Fibroblast of the aortic adventitia (primary cell): ENCODE measurements around the gene ITPKC. TPM values are rescaled to one million over a fixed set of nuclear protein-coding genes. Genes with fewer than 3 reads are reported as not detected.
"Not testable (repeated sequence)": the region's sequence is repeated elsewhere in the genome, so short reads cannot be mapped to it uniquely, and the experiment has no call there.

Experiments
- DNase-seq: peaks from one replicate; pipeline ENCODE4 v3.0.0-alpha.2; 2010; ENCODE audit warnings: low read depth
- H3K4me3 ChIP-seq: 2 replicates; pipeline ENCODE4 v1.5.1; 2011; ENCODE audit warnings: low read depth, mild to moderate bottlenecking, control low read depth, low read length, moderate library complexity
- CTCF ChIP-seq: IDR thresholded peaks from 2 replicates; pipeline ENCODE4 v1.5.1; 2011; ENCODE audit warnings: mild to moderate bottlenecking, low read length, control low read depth, inconsistent platforms; ENCODE audit not compliant: insufficient read depth
- total RNA-seq: library from RNA; depleted of rRNA; stranded (reverse); fragments of >200 nt; gene quantifications from 2 replicates; pipeline ENCODE4 v1.2.3, GENCODE V29; 2012; ENCODE audit warnings: low replicate concordance

The ITPKC gene
- total RNA-seq, 1 donor: 12.7 TPM

GRCh38 chr19:40759352-40759751, 42.4 kb downstream of the ITPKC start:
- no peak overlapping the region for H3K4me3 ChIP-seq
- no peak for DNase-seq
- no peak for TF ChIP-seq CTCF

DNA sequence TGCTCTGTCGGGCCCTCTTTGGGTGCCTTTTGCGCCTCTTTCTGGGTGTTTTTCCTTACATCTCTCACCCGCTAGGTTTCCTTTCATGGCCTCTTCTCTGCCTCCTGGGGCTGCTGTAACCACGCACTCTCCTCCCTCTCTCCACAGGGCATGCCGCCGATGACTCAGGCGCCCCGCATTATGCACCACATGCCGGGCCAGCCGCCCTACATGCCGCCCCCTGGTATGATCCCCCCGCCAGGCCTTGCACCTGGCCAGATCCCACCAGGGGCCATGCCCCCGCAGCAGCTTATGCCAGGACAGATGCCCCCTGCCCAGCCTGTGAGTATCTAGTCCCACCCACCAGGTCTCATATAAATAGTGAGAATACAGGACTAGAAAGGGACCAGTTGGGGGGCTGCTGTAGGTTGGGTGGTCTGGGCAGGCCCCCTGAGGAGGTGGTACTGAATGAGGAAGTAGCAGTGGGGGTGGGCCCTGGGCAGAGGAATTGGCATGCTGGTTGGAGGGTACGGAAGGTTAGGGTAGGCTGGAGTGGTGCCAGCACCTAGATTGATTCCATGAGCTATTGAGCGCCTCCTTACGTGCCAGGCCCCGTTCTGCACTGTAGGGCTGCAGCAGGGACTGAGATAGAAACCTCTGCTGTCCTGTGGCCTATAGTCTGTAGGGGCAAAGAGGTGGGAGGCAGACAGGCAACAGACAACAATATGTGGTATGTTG, 46.0 kb downstream of the ITPKC start:
- no peak for DNase-seq
- no peak overlapping the region for H3K4me3 ChIP-seq
- TF ChIP-seq CTCF: no peak

DNA sequence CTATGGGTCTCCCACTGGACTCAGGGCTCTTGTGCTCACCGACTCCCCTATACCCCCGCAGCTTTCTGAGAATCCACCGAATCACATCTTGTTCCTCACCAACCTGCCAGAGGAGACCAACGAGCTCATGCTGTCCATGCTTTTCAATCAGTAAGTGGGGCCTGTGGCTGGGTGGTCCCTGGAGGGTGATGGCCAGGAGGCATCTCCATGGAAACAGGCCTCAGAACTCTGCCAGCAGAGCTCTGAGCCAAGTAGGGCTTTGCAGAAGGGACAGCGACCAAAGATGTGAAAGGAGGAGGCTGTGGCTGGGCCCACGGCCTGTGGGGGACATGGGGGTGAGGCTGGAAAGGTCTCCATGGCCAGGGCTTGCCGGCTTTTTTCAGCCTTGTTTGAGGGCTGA, 46.6 kb downstream of the ITPKC start:
- no peak for TF ChIP-seq CTCF
- no peak overlapping the region for H3K4me3 ChIP-seq
- no peak for DNase-seq

DNA sequence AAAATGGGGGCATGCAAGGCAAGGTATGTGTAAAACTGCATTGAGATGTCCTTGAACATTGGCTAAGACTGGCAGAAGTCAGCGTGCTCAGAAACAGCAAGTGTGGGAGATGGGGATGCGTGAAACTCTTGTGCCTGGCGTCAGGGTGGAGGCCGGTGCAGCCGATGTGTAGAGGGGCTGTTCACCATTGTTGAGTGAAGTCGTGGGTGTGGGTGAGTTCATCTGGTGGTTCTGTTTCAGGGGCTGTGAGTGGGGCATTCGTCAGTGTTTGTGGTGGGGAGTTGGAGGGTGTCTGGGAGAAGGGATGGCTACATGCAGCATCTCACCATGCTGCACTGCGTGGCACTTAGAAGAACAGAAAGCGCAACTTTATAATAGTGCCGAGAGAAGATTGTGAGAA, 47.1 kb downstream of the ITPKC start:
- TF ChIP-seq CTCF: no peak
- DNase-seq: no peak
- no peak overlapping the region for H3K4me3 ChIP-seq

DNA sequence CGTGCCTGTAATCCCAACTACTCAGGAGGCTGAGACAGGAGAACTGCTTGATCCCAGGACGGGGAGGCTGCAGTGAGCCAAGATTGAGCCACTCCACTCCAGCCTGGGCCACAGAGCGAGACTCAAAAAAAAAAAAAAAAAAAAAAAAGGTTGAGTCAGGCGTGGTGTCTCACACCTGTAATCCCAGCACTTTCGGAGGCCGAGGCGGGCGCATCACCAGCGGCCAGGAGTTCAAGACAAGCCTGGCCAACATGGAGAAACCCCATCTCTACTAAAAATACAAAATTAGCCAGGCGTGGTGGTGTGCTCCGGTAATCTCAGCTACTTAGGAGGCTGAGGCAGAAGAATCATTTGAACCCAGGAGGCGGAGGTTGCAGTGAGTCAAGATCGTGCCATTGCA, 49.5 kb downstream of the ITPKC start:
- not testable (repeated sequence) for H3K4me3 ChIP-seq, DNase-seq

DNA sequence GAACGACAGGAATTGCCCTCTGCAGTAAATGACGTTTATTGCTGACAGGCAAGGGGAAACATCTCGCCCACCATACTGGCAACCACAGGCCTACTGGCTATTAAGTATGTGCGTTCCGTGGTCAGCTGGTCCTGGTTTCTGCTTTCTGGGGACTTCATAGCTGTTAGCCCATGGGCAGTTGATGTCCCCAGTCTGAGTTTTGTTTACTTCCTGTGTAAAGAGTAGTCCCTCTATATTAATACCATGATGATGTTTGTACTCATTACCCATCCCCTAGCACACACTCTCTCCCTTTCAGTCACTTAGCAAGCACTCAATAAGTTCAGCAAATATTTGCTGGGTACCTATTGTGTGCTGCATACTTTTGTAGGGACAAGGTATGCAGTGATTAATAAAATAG, 52.0 kb downstream of the ITPKC start:
- DNase-seq: no peak
- H3K4me3 ChIP-seq: no peak overlapping the region
- no peak for TF ChIP-seq CTCF

DNA sequence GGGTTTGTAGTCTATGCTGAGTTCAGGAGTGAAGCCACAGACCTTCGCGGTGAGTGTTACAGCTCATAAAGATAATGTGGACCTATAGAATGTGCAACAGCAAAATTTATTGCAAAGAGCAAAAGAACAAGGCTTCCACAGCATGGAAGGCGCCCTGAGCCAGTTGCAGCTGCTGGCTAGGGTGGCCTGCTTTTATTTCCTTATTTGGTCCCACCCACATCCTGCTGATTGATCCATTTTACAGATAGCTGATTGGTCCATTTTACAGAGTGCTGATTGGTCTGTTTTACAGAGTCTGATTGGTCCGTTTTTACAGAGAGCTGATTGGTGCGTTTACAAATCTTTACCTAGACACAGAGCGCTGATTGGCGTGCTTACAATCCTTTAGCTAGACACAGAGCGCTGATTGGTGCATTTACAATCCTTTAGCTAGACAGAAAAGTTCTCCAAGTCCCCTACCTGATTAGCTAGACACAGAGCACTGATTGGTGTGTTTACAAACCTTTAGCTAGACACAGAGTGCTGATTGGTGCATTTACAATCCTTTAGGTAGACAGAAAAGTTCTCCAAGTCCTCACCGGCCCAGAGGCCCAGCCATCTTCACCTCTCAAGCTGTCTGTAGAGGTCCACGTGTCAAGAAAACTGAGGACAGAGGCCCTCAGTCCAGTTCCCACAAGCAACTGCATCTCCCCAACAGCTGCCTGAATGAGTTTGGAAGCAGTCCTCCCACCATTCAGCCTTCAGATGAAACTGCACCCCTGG, 54.4 kb downstream of the ITPKC start:
- H3K4me3 ChIP-seq, DNase-seq: not testable (repeated sequence)
